ENCODE data around the gene AIF1.

Gene AIF1

DNA sequence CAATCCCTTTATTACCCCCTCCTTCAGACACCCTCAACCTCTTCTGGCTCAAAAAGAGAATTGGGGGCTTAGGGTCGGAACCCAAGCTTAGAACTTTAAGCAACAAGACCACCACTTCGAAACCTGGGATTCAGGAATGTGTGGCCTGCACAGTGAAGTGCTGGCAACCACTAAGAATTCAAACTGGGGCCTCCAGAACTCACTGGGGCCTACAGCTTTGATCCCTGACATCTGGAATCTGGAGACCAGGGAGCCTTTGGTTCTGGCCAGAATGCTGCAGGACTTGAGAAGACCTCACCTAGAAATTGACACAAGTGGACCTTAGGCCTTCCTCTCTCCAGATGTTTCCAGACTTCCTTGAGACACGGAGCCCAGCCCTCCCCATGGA lies 37.5 kb upstream of the AIF1 start:
- peak overlapping the region; percentile 94 for H3K4me3 Mint-ChIP-seq
- peaks cover 66% of the 10 kb centered on the region for H3K36me3 Mint-ChIP-seq (ENCODE audit: low read depth)
- H3K27me3 Mint-ChIP-seq (ENCODE audit: low read depth) = peaks cover 8% of the 10 kb centered on the region
- no peak for DNase-seq (ENCODE audit: low spot score)
- H3K4me1 Mint-ChIP-seq (ENCODE audit: low read depth) = peaks cover 79% of the 10 kb centered on the region
- H3K27ac Mint-ChIP-seq = no peak overlapping the region
- H3K9me3 Mint-ChIP-seq = no peaks in the 10 kb centered on the region

DNA sequence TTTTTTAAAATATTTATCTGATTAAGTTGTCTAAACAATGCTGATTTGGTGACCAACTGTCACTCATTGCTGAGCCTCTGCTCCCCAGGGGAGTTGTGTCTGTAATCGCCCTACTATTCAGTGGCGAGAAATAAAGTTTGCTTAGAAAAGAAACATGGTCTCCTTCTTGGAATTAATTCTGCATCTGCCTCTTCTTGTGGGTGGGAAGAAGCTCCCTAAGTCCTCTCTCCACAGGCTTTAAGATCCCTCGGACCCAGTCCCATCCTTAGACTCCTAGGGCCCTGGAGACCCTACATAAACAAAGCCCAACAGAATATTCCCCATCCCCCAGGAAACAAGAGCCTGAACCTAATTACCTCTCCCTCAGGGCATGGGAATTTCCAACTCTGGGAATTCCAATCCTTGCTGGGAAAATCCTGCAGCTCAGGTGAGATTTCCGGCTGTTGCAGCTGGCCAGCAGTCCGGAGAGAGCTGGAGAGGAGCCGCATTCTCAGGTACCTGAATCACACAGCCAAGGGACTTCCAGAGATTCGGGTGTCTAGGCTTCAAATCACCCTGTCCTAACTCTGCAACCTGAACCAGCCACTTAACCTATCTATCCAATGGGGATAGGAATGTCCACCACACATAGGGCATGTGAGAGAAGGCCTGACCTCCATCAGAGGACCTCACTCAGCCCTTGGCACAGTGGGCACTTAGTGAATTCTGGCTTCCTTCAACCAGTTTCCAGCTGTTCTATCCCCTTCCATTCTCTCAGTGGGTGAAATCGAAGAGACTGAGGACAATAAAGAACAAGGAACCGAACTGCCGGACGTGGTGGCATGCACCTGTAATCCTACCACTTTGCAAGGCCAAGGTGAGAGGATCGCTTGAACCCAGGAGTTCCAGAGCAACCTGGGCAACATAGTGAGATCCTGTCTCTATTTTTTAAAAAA lies 36.6 kb upstream of the AIF1 start:
- Mint-ChIP-seq H3K4me3 (peak overlapping the region; percentile 95), H3K36me3 (ENCODE audit: low read depth) (peaks cover 69% of the 10 kb centered on the region), H3K9me3 (no peaks in the 10 kb centered on the region), H3K4me1 (ENCODE audit: low read depth) (peaks cover 77% of the 10 kb centered on the region), H3K27ac (peak overlapping the region; percentile 64), H3K27me3 (ENCODE audit: low read depth) (peaks cover 4% of the 10 kb centered on the region)
- DNase-seq (ENCODE audit: low spot score) = no peak

- DNase-seq (ENCODE audit: low spot score) = no peak
- Mint-ChIP-seq H3K4me3 (peak overlapping the region; percentile 95), H3K9me3 (no peaks in the 10 kb centered on the region), H3K27ac (peak overlapping the region; percentile 91), H3K27me3 (ENCODE audit: low read depth) (no peaks in the 10 kb centered on the region), H3K36me3 (ENCODE audit: low read depth) (peaks cover 69% of the 10 kb centered on the region), H3K4me1 (ENCODE audit: low read depth) (peaks cover 73% of the 10 kb centered on the region)
Measured at GRCh38 chr6:31579119-31579505, 35.9 kb upstream of the AIF1 start.

DNA sequence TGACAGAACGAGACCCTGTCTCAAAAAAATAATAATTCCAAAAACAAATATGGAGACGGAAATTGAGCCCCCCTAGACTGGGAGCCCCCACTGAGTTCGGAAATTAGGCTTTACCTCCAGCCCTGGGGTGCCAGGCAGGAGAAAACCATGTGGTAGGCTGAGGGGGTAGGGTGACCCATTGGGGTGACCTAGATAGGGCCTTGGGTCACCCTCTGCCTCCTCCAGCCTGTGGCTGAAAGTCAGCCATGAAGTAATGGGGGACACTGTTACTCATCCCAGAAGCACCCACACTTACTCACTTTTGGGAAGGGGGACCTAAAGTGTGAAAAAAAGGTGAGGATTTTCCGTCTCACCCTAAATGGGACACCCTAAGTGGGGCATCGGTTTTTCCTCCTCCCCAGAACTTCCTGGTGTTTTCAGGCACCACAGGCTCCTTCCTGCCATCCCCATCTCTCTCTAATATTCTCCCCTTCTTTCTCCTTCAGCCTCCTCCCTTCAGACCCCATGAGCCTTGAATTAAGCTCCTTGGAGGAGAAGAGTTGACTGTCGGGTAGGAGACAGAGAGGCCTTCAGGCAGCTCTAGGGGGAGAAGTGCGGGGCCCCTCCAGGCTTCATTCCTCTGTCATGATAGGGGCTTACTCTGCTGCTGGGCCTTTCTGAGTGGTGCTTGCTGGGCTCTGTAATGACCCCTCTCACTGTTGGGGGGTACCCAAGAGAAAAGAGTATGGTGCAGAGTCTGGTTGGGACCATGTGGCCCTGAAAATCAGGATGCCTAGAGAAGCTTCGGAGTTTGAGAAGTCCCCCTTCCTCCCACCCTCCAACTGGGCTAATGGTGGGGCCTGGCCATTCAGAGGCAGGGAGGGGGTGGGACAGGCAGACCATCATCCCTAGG lies 35.2 kb upstream of the AIF1 start:
- peaks cover 69% of the 10 kb centered on the region for H3K36me3 Mint-ChIP-seq (ENCODE audit: low read depth)
- peaks cover 68% of the 10 kb centered on the region for H3K4me1 Mint-ChIP-seq (ENCODE audit: low read depth)
- H3K27me3 Mint-ChIP-seq (ENCODE audit: low read depth) = no peaks in the 10 kb centered on the region
- peak overlapping the region; percentile 91 for H3K27ac Mint-ChIP-seq
- H3K4me3 Mint-ChIP-seq = peak overlapping the region; percentile 95
- no peaks in the 10 kb centered on the region for H3K9me3 Mint-ChIP-seq
- no peak for DNase-seq (ENCODE audit: low spot score)

DNA sequence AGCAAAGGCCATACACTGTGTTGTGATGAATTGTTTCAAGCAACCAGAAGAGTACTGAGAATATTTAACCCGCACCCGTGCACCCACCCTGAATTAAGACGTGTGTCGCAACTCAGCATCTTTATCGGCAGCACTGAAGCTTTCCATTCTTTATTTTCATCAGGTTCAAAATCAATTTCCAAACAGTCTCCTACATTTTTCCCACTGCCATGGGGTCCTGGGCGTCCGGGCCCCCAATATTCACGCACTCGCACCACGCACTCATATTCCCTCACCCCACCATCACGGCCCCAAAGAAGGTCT lies 34.6 kb upstream of the AIF1 start:
- Mint-ChIP-seq H3K27ac (peak overlapping the region; percentile 91), H3K9me3 (no peaks in the 10 kb centered on the region), H3K4me3 (peak overlapping the region; percentile 95), H3K36me3 (ENCODE audit: low read depth) (peaks cover 68% of the 10 kb centered on the region), H3K4me1 (ENCODE audit: low read depth) (peaks cover 63% of the 10 kb centered on the region), H3K27me3 (ENCODE audit: low read depth) (no peaks in the 10 kb centered on the region)
- no peak for DNase-seq (ENCODE audit: low spot score)

GRCh38 chr6:31580807-31581433 lies 34.1 kb upstream of the AIF1 start:
- H3K4me3 Mint-ChIP-seq = peak overlapping the region; percentile 95
- peaks cover 63% of the 10 kb centered on the region for H3K4me1 Mint-ChIP-seq (ENCODE audit: low read depth)
- H3K27ac Mint-ChIP-seq = peak overlapping the region; percentile 91
- no peaks in the 10 kb centered on the region for H3K27me3 Mint-ChIP-seq (ENCODE audit: low read depth)
- no peaks in the 10 kb centered on the region for H3K9me3 Mint-ChIP-seq
- peak; percentile 87 for DNase-seq (ENCODE audit: low spot score)
- H3K36me3 Mint-ChIP-seq (ENCODE audit: low read depth) = peaks cover 66% of the 10 kb centered on the region

DNA sequence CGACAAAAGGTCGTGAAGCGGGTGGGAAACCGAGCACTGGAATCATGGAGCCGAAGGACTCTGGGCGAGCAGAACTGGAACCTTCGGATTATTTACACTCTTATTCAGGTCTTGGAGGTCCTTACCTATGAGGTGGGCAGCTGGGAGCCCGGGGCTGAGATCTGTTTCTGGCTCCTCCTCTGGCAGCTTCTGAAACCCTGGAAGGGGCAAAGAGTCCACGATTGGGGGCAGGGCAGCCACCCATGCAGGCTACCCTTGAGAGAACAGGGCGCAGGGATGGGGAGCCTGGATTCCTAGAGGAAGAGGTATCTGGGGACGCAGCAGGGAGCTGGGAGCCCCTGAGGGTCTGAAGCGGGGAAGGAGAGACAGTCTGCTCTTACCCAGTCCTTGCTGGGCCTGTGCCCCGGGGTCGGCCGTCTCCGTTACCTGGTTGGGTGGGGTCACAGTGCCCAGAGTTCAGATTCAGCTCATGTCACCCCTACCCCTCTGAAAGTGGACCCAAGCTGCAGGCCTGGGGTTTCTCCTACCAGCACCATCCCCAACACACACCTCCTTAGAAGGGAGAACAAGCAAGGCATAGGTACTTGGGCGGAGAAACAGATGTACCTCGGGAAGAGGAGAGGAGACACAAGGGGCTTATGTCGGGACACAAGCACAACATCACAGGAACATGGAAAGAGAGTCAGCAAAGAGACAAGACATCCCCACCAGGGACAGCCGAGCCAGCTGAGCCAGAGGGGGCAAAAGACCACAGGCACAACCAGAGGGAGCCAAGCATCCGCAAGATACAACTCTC lies 33.4 kb upstream of the AIF1 start:
- Mint-ChIP-seq H3K27me3 (ENCODE audit: low read depth) (no peaks in the 10 kb centered on the region), H3K27ac (peak overlapping the region; percentile 91), H3K4me1 (ENCODE audit: low read depth) (peaks cover 62% of the 10 kb centered on the region), H3K4me3 (peak overlapping the region; percentile 95), H3K36me3 (ENCODE audit: low read depth) (peaks cover 59% of the 10 kb centered on the region), H3K9me3 (no peaks in the 10 kb centered on the region)
- DNase-seq (ENCODE audit: low spot score) = no peak

DNA sequence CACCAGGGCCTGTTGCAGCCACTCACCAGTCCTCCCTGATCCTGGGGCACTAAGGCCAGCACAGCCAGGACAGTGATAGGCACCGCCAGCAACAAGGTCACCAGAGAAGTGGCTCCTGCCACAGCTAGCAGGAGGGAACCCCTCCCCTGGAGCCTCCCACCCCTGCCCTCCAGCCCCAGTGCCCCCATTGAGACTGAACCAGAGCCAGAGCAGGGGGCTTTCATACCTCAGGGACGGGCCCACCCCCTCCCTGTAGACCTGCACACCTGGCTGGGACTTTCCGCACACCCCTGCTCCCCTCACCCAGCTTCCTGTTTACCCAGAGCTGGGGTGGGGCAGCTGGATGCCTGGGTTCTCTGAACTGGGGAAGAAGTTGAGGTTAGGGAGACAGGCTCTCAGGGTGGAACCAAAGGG lies 32.8 kb upstream of the AIF1 start, which contains the start of gene LTB:
Gene LTB (minus strand): TSS at position 195 of the 414 bp plus-strand sequence. CDS start 7 bp downstream, at position 188.
- Mint-ChIP-seq H3K4me1 (ENCODE audit: low read depth) (peaks cover 62% of the 10 kb centered on the region), H3K27me3 (ENCODE audit: low read depth) (no peaks in the 10 kb centered on the region), H3K27ac (peak within 1 kb of the TSS; percentile 91), H3K4me3 (peak within 1 kb of the TSS; percentile 95), H3K9me3 (no peaks in the 10 kb centered on the region), H3K36me3 (ENCODE audit: low read depth) (peaks cover 54% of the 10 kb centered on the region)
- DNase-seq (ENCODE audit: low spot score) = no peak

GRCh38 chr6:31585491-31585890 lies 29.5 kb upstream of the AIF1 start:
- peaks cover 50% of the 10 kb centered on the region for H3K4me1 Mint-ChIP-seq (ENCODE audit: low read depth)
- no peaks in the 10 kb centered on the region for H3K27me3 Mint-ChIP-seq (ENCODE audit: low read depth)
- peak overlapping the region; percentile 95 for H3K27ac Mint-ChIP-seq
- no peak for DNase-seq (ENCODE audit: low spot score)
- H3K9me3 Mint-ChIP-seq = no peaks in the 10 kb centered on the region
- peak overlapping the region; percentile 78 for H3K4me3 Mint-ChIP-seq
- peaks cover 37% of the 10 kb centered on the region for H3K36me3 Mint-ChIP-seq (ENCODE audit: low read depth)

GRCh38 chr6:31586008-31586407 lies 29.0 kb upstream of the AIF1 start, which contains the start of gene LST1:
LST1 (plus strand) TSS chr6:31586277; CDS start chr6:31587300, 1,023 bp downstream.
- H3K9me3 Mint-ChIP-seq = no peaks in the 10 kb centered on the region
- peaks cover 34% of the 10 kb centered on the region for H3K36me3 Mint-ChIP-seq (ENCODE audit: low read depth)
- H3K27ac Mint-ChIP-seq = peak within 1 kb of the TSS; percentile 95
- peaks cover 50% of the 10 kb centered on the region for H3K4me1 Mint-ChIP-seq (ENCODE audit: low read depth)
- H3K27me3 Mint-ChIP-seq (ENCODE audit: low read depth) = no peaks in the 10 kb centered on the region
- peak within 1 kb of the TSS; percentile 78 for H3K4me3 Mint-ChIP-seq
- DNase-seq (ENCODE audit: low spot score) = no peak

DNA sequence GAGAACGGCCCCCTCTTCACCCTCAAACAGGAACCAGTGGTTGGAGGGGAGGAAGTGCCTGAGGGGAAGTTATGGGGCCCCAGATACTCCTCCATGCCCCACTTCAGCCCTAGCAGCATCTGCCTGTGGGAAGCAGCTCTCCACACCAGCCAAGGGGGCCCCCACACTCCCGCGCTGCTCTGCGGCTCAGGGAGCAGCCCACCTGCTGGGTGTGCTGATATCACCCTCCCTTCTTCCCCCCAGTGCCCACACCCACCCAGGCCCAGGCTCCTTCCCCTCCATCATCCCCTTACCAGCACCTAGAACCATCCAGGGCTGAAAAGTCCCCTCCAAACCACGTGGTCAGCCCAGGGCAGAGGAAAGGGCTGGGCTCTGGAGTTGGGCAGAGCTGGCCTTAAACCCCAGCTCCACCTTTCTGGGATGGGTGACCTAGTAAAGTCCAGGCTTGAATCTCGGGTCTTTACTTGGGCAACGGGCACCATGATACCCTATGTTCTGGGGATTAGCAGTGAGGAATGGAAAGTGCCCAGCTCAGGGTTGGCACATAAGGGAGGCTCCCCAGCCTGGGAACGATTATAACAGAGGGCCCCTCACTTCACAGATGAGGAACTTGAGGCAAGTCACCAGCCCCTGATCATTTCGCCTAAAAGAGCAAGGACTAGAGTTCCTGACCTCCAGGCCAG lies 28.3 kb upstream of the AIF1 start:
- H3K27ac Mint-ChIP-seq = peak overlapping the region; percentile 95
- no peak for DNase-seq (ENCODE audit: low spot score)
- no peaks in the 10 kb centered on the region for H3K27me3 Mint-ChIP-seq (ENCODE audit: low read depth)
- H3K4me3 Mint-ChIP-seq = peak overlapping the region; percentile 78
- no peaks in the 10 kb centered on the region for H3K9me3 Mint-ChIP-seq
- peaks cover 49% of the 10 kb centered on the region for H3K4me1 Mint-ChIP-seq (ENCODE audit: low read depth)
- H3K36me3 Mint-ChIP-seq (ENCODE audit: low read depth) = peaks cover 26% of the 10 kb centered on the region

GRCh38 chr6:31587791-31588777 lies 26.9 kb upstream of the AIF1 start:
- no peak for DNase-seq (ENCODE audit: low spot score)
- H3K27ac Mint-ChIP-seq = peak overlapping the region; percentile 86
- H3K36me3 Mint-ChIP-seq (ENCODE audit: low read depth) = peaks cover 18% of the 10 kb centered on the region
- H3K27me3 Mint-ChIP-seq (ENCODE audit: low read depth) = no peaks in the 10 kb centered on the region
- no peaks in the 10 kb centered on the region for H3K9me3 Mint-ChIP-seq
- peaks cover 47% of the 10 kb centered on the region for H3K4me1 Mint-ChIP-seq (ENCODE audit: low read depth)
- peak overlapping the region; percentile 78 for H3K4me3 Mint-ChIP-seq
